ENCODE measurements around the gene HESX1.

The HESX1 gene

DNA sequence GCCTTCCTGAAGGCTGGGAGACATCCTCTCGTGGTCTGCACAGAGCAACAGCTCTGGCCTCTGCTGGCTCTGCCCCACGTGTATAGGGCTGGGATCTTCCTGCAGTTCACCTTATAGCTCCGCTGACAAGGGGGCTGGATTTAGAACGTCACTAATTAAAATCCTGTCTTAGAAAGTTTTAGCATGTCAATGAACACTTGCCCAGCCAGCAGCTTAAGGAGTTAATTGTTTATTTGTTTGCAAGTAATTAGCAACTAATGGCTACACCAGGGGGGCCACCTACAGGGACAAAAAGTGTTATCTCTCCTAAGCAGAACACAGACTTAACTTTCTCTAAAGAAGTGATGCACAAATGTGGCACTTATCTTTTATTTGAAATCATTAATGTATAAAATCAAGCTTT lies at the start of gene HESX1:
HESX1 (minus strand) TSS at position 84 of the 403 bp plus-strand sequence; CDS start at position 24, 60 bp downstream.
- H3K4me3 ChIP-seq (ENCODE audit: low read depth, low read length): no peak within 1 kb of the TSS
- TF ChIP-seq CTCF (IDR thresholded peaks at IDR 0.05; ENCODE audit: low read depth, low read length): no peak

GRCh38 chr3:57244946-57245345 lies 45.2 kb upstream of the HESX1 start:
- no peak overlapping the region for H3K4me3 ChIP-seq (ENCODE audit: low read depth, low read length)
- TF ChIP-seq CTCF (IDR thresholded peaks at IDR 0.05; ENCODE audit: low read depth, low read length): no peak

DNA sequence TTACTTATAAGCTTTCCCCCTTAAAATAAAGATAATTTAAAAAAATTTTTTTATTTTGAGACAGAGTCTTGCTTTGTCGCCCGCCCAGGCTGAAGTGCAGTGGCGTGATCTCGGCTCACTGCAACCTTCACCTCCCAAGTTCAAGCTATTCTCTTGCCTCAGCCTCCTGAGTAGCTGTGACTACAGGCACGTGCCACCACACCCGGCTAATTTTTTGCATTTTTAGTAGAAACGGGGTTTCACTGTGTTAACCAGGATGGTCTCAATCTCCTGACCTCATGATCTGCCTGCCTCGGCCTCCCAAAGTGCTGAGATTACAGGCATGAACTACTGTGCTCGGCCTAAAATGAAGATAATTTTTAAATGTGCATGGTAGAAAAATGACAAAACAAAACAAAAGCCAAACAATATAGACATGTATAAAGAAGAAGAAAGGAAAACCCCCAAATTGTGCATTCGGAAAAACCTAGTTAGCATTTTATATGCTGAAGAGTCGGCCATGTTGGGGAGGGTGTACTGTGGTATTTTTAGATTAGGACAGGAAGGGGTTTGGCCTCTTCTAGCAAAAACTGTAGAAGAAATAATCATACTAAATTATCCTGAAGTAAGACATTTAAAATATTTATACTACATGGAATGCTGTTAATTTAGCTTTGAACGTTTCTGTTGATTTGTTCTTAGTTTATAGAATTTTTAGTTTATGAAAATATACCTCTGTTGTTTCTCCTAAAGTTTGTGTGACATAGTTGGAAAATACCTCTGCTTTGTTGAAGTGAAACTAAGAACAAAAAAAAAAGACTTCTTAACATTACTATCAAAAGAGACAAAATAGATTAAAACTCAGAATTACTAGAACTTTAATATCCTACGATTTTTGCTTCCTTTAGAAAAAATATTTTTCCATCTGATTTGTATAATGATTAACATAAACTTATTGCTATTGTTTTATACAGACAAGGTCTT lies 35.1 kb upstream of the HESX1 start:
- TF ChIP-seq CTCF (IDR thresholded peaks at IDR 0.05; ENCODE audit: low read depth, low read length): no peak
- no peak overlapping the region for H3K4me3 ChIP-seq (ENCODE audit: low read depth, low read length)

DNA sequence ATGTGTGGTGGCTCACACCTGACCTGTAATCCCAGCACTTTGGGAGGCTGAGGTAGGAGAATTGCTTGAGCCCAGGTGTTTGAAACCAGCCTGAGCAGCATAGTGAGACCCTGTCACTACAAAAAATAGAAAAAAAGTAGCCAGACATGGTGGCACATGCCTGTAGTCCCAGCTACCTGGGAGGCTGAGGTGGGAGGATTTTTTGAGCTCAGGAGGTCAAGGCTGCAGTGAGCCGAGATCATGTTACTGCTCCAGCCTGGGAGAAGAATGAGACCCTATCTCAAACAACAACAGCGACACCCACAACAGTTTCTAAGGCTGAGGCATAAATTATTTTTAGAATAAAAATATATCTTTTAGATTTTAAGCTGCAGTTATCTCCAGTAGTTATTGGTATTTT lies 34.0 kb upstream of the HESX1 start:
- TF ChIP-seq CTCF (IDR thresholded peaks at IDR 0.05; ENCODE audit: low read depth, low read length): no peak
- no peak overlapping the region for H3K4me3 ChIP-seq (ENCODE audit: low read depth, low read length)

- H3K4me3 ChIP-seq (ENCODE audit: low read depth, low read length): no peak overlapping the region
- TF ChIP-seq CTCF (IDR thresholded peaks at IDR 0.05; ENCODE audit: low read depth, low read length): no peak
These were observed 30.2 kb upstream of the HESX1 start for GRCh38 chr3:57230006-57230405.

DNA sequence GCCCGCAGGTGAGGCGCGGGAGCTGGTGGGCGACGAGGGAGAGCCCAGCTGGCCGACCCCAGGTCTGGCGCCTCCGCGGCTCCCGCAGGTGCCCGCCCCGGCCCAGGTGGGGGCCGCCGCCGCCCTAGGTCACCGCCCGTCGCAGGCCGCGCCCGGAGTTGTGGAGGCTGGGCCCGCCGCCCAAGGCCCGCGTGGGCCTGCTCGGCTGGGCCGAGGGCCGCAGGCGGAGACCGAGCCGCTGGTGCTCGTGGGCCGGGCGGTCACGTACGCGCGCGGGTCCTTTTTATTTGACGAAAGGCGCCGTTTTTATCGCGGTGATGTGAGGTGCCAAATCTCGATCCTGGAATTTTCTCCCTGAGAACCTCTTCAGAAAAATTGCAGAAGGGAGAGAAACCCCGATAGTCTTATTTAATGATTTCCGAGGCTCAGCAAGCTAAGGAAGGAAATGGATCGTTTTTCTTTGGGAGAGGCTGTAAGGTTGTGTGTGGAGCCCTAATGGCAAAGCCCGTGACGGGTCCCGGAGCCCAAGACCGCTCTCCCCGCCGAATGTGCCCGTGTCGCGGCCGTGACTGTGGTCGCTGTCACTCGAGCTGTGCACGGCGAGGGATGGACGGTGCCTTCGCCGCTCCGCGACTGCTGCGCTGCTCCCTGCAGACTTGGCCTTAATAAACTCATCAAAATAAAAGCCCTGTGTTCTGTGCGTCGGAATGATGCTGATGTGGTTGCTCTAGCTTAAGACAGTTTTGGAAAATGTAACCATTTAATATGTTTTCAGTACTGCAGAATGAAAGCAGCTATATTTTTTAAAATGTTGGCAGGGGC lies 28.4 kb upstream of the HESX1 start:
- peak overlapping the region; percentile 85 for H3K4me3 ChIP-seq (ENCODE audit: low read depth, low read length)

More for the DNA sequence above, 28.4 kb upstream of the HESX1 start:
- TF ChIP-seq CTCF (IDR thresholded peaks at IDR 0.05; ENCODE audit: low read depth, low read length): no peak

Measured in WI38 (cell line).